Kidney tubule cell (primary cell): ENCODE measurements around the gene RP9.

Experiments used
- DNase-seq: peaks from one replicate; pipeline ENCODE4 v3.0.0-alpha.2; 2018; ENCODE audit warnings: low spot score

RP9 gene

DNA sequence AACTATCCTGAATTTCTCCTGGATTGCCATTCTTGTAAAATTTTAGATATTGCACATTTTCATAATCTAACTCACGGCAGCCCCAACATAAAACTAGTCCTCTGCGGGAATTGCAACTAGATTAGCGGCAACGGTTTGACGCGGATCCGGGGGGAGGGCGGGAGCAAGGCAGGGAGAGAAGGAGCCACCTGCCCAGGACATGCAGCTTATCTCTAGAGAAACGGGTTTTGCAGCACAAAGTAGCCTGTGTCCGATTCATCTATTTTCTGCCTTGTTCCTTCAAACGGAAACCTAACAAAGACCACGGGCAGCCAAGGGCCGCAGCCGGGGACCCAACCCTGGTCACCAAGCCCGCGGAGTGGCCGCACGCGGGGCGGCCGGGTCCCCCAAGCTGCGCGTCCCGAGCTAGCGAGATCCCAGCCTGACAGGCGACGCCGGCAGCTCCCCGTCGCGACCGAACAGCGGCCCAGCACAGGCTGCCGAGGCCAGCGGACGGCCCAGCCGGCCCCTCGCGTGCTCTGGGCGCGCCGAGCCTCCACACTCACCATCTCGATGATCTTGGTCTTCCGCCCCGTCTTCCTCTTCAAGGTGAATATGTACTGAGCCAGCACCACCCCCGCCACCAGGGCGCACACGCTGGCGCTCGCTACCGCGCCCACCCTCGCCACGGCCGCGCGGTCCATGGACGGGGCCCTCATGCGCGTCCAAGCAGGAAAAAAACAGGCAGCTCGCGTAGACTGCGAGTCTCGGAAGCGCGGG, 47.0 kb downstream of the RP9 start, which contains the start of gene NT5C3A:
Gene NT5C3A (minus strand): TSS at position 754 of the 759 bp plus-strand sequence. CDS start 71 bp downstream, at position 683.
- peak; percentile 45 for DNase-seq

DNA sequence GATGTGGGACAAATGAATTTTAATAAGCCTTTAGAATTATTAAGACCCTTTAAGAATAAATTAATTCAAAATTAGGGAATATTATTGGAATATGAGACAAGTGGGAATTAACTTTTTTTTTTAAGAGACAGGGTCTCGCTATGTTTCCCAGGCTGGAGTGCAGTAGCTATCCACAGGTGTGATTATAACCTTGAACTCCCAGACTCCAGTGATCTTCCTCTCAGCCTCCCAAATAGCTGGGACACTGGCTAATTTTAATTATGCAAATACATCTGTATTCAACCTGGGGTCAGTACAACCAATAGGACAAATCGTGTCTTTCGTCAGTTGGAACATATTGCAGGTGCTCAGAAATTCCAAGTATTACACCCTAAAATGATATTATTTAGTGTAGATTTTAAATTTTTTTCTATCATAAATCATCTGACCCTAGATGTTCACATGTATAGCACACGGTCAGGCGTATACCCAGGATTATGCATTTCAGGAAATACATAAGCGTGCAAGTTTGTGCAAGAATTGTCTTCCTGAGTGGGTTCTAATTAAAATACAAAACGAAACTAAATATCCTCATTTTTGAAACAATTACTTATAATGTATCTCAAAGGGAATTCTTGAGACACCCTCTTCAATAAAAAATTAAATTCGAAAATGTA, 47.8 kb downstream of the RP9 start:
- DNase-seq: no peak

DNA sequence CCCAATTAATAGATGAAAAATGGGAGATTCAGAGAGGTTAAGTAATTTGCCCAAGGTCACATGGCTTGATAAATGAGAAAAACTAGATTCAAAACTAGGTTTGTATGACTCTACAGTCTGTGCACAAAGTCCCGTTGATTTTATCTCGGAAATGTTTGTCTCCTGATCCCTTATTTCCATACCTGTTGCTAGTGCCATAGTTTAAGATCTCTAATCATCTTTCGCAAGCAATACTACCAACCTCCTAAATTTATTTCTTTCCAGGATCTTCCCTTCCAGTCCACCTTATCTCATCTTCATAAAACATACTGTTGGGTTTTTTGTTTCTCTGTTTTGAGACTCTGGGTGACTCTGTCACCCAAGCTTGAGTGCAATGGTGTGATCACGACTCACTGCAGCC, 49.6 kb downstream of the RP9 start:
- DNase-seq: no peak

DNA sequence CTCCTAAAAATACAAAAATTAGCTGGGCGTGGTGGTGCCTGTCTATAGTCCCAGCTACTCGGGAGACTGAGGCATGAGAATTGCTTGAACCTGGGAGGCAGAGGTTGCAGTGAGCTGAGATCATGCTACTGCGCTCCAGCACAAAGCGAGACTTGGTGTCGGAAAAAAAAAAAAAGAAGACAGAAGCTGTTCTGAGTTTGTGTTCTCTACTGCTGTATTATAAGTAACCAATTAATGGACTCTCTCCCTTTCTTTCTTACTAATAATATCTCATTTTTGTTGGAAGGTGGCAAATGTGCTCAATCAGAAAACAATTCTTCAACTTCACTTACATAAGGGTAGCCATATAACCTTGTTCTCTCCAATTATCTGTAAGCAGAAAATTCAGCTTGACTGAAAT, 54.0 kb downstream of the RP9 start:
- DNase-seq: no peak

DNA sequence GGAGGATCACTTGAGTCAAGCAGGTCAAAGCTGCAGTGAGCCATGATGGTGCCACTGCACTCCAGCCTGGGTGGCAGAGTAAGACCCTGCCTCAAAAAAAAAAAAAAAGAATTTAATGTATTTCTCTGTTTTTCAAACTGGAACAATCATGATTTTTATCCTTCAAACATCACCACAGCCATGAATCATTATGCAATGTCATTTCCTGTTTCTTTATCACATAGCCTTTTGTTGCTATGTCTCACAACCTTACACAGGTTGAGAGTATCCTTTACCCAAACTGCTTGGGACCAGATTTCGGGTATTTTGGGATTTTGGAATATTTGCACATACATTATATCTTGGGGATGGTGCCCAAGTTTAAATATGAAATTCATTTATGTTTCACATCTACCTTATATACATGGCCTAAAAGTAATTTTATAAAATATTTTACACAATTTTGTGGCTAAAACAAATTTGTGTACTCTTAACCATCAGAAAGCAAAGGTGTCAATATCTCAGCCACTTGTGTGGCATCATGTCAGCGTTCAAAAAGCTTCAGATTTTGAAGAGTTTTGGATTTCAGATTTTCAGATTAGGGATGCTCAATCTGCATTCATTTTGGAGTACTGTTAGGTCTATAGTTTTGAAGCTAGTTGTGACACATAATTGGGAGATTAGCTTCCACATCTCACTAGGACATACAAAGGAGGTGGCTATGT, 54.8 kb downstream of the RP9 start:
- DNase-seq: peak; percentile 53

DNA sequence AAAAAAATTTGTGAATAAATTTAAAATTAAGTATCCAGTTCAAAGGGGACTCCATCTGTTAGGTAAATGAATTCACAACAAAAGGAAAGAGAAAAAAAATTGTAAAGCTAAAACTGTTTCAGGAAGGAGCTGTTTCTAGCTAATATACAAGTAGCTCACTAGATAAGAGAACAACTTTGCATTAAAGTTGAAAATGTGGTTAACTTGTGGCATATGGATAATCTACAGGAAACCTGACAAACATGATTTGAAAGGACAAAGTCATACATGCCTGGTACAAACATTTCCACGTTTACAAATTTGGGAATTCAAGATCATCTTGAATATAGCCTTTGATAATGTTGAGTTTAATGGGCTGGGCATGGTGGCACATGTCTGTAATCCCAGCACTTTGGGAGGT, 55.5 kb downstream of the RP9 start:
- no peak for DNase-seq

DNA sequence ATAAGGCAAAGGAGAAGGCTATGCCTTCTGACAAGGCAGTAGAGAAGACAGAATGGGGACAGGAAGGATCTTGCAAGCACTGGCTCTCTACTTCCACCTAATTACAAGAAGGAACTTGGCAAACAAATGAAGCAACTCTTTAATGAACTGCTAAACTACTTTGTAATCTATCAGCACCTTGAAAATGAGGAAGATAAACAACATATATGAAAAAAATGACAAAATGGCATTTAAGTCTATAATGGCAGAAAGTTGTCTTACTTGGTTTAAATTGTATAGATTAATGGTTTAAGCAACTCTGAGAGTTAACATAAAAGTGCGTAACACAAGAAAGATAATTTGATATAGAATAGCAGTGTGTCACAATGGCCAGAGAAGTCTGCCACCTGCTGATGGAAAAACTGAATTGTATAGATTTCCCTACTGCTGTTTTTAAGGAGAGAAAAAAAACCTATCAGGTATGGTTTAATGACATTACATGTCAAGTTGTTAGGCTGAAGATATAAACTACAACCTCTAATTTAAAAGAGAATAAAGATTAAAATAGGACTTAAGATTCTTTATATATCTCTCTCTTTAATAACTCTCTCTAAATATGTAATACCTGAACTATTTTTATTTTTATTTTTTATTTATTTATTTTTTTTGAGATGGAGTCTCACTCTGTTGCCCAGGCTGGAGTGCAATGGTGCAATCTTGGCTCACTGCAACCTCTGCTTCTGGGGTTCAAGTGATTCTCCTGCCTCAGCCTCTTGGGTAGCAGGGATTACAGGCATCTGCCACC, 58.5 kb downstream of the RP9 start:
- peak; percentile 48 for DNase-seq

DNA sequence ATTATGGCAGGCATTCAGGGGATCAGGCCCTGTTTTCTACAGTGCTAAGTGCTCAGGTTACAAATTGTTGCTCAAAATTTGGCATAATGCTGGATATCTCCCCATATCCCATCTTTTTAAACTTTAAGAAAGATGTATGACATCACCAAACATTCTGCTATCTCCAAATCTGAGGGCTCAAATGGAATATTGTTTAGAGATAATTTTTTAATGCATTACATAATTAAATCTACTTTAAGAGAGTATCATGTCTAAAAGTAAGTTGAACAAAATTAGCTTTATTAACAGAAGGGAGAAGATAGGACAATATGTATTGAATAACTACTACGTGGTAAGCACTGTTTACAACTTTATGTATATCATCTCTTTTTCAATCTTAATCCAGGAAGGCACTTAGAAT, 60.5 kb downstream of the RP9 start:
- DNase-seq: no peak

DNA sequence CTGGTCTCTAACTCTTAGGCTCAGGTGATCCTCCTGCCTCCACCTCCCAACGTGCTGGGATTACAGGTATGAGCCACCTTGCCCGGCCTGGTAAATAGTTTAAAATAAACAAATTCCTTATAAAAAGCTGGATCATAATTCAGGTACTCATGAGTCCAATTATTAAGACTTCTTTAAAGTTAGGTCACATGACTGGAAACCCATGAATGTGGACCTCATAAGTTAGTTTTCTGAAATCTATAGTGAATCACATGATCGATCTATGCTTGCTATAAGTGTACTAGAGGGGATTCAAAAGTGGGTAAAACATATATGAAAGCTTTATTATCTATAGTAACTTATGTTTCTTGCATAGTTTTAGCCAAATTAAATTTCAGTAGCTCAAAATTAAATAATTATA, 60.9 kb downstream of the RP9 start:
- no peak for DNase-seq

DNA sequence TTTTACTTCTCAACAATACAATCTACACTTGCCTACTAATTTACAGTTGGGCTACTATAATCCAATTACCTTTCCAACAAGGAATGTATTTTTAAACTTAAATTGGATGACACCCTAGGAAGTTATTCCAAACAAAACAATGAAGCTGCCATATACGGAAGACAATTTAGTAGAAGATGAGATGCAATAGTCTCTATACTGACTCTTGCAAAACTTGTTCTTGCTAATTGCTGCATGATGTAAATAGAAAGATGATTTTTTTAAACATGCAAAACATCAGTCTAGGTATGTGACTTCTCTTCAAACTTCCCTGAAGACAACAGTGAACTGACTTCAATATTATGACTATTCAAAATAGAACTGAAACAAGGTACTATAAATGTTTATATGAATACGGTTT, 64.2 kb downstream of the RP9 start:
- no peak for DNase-seq
